ENCODE measurements around the gene KBTBD4.
A peak's percentile ranks its signal among the peaks of the same experiment; 100 is the strongest.
"Not testable (repeated sequence)": the region's sequence is repeated elsewhere in the genome, so short reads cannot be mapped to it uniquely, and the experiment has no call there.

KBTBD4 gene

GRCh38 chr11:47560426-47560825 lies 18.3 kb downstream of the KBTBD4 start:
- DNase-seq (ENCODE audit: low read depth in 3 of 3, low spot score in 1 of 3), result no peak

GRCh38 chr11:47558695-47559094 lies 20.1 kb downstream of the KBTBD4 start:
- no peak for DNase-seq (ENCODE audit: low read depth in 3 of 3, low spot score in 1 of 3)

DNA sequence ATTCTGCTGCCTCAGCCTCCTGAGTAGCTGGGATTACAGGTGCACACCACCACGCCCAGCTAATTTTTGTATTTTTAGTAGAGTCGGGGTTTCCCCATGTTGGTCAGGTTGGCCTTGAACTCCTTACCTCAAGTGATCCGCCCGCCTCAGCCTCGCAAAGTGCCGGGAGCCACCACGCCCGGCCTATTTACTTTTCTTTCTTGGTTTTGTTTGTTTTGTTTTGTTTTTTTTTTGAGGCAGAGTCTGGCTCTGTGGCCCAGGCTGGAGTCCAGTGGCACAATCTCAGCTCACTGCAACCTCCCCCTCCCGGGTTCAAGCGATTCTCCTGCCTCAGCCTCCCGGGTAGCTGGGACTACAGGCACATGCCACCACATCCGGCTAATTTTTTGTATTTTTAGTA lies 21.8 kb downstream of the KBTBD4 start:
- DNase-seq (ENCODE audit: low read depth in 3 of 3, low spot score in 1 of 3), result not testable (repeated sequence)

DNA sequence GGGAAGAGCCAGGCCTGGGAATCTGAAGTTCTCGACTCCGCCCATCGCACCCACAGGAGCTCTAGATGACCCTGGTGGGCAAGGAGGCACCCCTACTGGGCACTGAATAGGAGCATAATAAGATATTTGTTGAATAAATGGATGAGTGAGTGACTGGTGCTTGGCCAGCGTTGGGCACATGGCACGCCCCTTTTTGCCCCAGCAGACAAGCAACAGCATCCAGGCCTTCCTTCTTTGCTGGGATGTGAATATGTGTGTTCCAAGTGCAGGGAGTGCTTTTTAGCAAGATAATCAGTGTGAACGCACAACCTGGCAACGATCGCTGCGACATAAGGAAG lies 25.4 kb downstream of the KBTBD4 start:
- no peak for DNase-seq (ENCODE audit: low read depth in 3 of 3, low spot score in 1 of 3)

GRCh38 chr11:47552566-47553405 lies 26.0 kb downstream of the KBTBD4 start, which contains the start of gene CELF1:
TSS of gene CELF1 (minus strand) at chr11:47553132. CDS start at chr11:47499523, 53,609 bp downstream.
- DNase-seq (ENCODE audit: low read depth in 3 of 3, low spot score in 1 of 3), result peak; percentile 76 to 83 (median 80)

GRCh38 chr11:47552056-47552565 lies 26.7 kb downstream of the KBTBD4 start:
- DNase-seq (ENCODE audit: low read depth in 3 of 3, low spot score in 1 of 3), result no peak

DNA sequence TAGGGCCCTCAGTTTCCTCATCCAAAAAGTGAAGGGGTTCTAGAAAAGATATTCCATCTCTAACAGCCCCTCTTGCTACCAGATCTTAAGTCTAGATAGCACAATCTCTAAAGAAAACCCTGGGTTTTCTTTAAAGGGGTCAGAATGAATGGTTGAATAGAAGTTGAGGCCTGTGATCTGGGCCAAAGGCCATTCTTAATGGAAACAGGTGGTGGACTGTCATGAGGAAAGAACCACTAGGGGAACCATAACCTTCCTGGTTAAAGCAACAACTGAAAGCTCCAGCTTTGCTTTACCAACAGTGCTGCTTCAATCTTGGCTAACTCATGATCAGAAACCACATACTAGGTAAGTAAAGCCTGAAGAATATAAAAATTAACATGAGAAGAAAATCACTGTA lies 27.7 kb downstream of the KBTBD4 start:
- no peak for DNase-seq (ENCODE audit: low read depth in 3 of 3, low spot score in 1 of 3)

- DNase-seq (ENCODE audit: low read depth in 3 of 3, low spot score in 1 of 3), result no peak
Measured at GRCh38 chr11:47550288-47551047, 28.3 kb downstream of the KBTBD4 start.

GRCh38 chr11:47546274-47546673 lies 32.5 kb downstream of the KBTBD4 start:
- DNase-seq (ENCODE audit: low read depth in 3 of 3, low spot score in 1 of 3), result not testable (repeated sequence)

DNA sequence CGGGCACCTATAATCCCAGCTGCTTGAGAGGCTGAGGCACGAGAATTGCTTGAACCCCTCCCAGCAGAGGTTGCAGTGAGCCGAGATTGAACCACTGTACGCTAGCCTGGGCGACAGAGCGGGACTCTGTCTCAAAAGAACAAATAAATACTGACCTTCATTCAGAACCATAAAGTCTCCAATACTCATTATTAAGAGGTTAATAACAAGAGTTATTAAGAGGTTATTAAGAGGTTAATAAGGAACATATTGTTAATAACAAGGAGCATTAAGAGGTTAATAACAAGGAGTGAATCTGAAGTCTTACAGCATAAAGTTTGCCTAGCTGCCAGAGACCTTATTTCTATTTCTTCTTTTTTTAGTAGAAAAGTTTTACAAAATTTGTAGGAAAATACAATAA lies 33.5 kb downstream of the KBTBD4 start:
- no peak for DNase-seq (ENCODE audit: low read depth in 3 of 3, low spot score in 1 of 3)

GRCh38 chr11:47541070-47541469 lies 37.7 kb downstream of the KBTBD4 start:
- no peak for DNase-seq (ENCODE audit: low read depth in 3 of 3, low spot score in 1 of 3)

- no peak for DNase-seq (ENCODE audit: low read depth in 3 of 3, low spot score in 1 of 3)
Measured at GRCh38 chr11:47539681-47540039, 39.1 kb downstream of the KBTBD4 start.

DNA sequence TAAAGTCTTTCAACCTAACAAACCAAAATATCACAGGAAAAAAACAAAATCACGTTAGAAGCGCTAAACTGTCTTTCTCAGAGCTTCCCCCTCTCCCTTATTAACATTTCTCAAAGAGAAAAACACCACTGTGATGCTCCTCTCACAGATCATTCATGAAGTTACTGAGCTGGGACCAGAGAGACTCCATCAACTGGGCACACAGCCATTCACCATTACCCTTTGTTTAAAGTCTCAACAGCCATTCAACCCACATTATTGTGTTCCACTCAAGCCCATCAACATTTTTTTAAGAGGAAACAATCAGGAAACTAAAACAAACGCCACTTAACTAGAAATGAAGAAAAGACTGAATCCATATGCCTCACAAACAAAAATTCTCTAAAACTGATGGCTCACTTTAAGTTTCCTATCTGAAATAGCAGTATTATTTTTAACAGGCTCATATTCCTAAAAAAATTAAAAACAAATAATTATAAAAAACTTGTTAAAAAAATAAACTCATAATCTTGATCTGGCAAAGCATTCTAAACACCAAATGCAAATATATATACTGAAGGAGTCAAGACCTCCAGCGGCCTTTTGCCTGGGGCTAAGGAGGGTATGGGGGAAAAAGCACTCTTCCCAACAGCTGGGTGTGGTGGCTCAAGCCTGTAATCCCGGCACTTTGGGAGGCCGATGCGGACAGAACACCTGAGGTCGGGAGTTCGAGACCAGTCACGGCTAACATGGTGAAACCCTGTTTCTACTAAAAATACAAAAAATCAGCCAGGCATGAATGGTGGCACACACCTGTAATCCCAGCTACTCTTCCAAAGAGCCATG lies 39.8 kb downstream of the KBTBD4 start:
- no peak for DNase-seq (ENCODE audit: low read depth in 3 of 3, low spot score in 1 of 3)

DNA sequence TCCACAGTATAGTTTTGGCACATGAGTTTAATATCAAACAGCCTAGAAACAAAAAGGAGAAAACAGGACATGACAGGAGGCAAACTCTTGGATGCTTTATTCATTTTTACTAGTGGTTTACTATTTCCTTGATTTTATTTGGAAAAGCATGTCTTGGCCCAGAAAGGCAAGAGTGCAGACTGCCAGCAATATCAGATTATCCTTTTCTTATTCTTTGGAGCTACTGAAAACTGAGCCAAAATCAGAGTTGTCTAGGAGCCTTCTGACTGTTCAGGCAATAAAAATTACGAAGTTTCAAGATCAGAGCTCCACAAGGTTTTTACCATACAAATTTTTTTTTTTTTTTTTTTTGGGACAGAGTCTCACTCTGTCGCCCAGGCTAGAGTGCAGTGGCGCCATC lies 41.9 kb downstream of the KBTBD4 start:
- no peak for DNase-seq (ENCODE audit: low read depth in 3 of 3, low spot score in 1 of 3)

DNA sequence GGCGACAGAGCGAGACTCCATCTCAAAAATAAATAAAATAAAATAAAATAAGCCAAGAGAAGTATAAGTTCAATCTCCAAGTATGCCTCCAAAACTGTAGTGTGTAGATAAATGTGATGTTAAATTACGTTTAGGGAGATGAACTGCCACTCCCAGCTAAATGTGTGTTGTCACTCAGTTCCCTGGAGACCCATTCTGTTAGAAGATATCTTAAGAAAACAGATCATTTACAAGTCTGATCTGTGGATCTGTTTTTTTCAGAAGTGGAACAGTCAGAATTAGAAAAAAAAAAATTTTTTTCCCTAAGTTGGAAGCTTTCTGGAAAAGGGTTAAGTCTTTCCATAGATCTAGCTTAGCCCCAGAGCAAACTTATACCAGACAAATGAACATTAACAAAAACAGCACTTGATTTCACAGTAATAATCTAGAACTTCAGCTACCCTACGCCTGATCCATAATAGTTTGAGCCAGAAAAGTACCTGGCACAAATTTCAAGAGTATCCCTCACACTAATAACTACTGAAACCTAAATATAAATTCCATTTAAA lies 44.0 kb downstream of the KBTBD4 start:
- DNase-seq (ENCODE audit: low read depth in 3 of 3, low spot score in 1 of 3), result no peak

DNA sequence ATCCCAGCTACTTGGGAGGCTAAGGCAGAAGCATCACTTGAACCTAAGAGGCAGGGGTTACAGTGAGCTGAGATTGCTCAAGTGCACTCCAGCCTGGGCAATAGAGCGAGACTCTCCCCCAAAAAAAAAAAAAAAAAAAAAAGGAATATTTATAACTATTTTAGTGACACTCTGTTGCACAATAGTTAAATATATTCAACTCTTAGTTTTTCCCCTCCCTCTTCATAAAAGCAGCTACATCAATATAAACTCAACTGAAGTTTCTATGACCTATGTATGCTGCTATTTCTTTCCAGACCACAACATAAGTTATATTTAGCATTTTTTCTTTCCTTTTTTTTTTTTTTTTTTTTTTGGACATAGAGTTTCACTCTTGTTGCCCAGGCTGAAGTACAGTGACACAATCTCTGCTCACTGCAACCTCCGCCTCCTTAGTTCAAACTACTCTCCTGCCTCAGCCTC lies 45.0 kb downstream of the KBTBD4 start:
- DNase-seq (ENCODE audit: low read depth in 3 of 3, low spot score in 1 of 3), result no peak

DNA sequence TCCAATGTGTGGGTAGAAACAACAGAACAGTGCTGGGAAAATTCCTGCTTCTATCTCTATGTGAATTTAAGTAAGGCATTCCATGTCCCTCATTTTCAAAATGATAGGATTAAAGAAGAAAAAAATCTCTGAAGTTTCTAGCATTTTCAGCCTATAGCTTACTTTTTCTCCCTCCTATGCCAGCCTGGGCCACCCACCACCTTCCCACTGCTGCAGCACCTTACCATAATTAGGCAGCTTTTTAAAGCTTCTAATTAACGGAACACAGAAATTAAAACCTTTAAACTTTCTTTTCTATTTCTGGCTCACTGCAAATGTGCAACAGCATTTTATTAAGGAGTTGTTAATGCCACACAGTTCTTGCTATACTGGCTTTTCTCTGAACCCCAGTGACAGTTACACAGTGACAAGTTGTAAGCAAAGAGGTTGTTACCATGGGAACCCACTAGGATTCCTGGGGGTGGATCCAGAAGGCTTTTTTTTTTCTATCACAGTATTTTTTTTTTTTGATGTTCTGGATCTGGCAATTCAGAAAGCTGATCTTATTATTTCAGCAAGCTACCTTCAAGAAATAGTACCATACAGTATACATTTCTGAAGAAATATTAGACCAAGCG lies 46.1 kb downstream of the KBTBD4 start:
- DNase-seq (ENCODE audit: low read depth in 3 of 3, low spot score in 1 of 3), result no peak

DNA sequence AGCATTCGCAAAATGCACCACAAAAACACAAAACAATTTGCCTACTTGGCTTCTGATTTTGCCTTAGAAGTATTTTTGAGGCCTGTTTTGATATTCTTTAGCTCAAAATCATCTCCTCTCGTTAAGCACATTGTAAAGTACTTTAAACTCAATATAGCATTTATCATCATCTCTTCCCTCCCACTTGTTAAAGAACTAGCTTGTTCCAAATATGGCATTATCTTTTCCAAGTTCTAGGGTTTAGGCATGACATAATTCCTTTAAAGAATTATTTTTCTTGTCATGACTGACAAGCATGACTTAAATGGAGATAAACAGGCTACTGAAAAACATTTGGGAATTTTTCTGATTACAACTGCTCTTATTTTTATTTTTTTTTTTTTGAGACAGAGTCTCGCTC lies 47.1 kb downstream of the KBTBD4 start:
- no peak for DNase-seq (ENCODE audit: low read depth in 3 of 3, low spot score in 1 of 3)

- DNase-seq (ENCODE audit: low read depth in 3 of 3, low spot score in 1 of 3), result not testable (repeated sequence)
Measured at GRCh38 chr11:47530721-47531120, 48.0 kb downstream of the KBTBD4 start.

DNA sequence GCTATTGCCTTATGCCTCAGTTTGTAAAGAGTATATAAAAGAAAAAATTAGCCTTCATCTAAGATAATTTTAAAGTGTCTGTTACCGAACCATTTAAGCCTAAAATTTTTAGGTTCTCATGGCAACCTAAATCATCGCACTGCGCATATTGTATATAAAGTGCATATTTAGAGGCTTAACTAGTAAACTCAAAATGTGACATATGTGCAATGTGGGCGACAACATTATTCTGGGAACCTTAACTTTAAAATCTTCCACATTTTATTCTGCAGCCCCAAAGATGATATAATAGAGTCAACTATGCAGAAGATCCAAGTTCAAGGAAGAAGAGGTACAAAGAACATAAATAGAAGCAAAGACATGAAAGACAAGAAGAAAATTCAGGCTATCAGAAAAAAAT lies 48.8 kb downstream of the KBTBD4 start:
- DNase-seq (ENCODE audit: low read depth in 3 of 3, low spot score in 1 of 3), result no peak

- DNase-seq (ENCODE audit: low read depth in 3 of 3, low spot score in 1 of 3), result no peak
Measured at GRCh38 chr11:47527186-47527585, 51.6 kb downstream of the KBTBD4 start.

Data from stimulated activated CD4-positive, alpha-beta T cell treated with anti-CD3 and anti-CD28 coated beads, TNF-alpha, amount 100 ng/mL, for 1 hour (primary cell).